T-cell (primary cell): ENCODE results near the gene GJA4. TPM values are rescaled to one million over a fixed set of nuclear protein-coding genes. Genes with fewer than 3 reads are reported as not detected.

Experiments
- ATAC-seq, 4 experiments: fragments of 200-7000 bp in 3 of 4; fragments of 150-1000 bp in 1 of 4; cut with Tn5 transposase; replicated peaks in 1 of 4; 1 replicate in 3 of 4; 2 replicates in 1 of 4; pipeline ENCODE4 v1.10.0; 2021; ENCODE audit warnings: moderate library complexity in 3 of 4, mild to moderate bottlenecking in 2 of 4, moderate number of reproducible peaks in 1 of 4
- CTCF ChIA-PET, 2 donors: fragments of 300-600 bp; sonication (Branson Sonifier 250); formaldehyde crosslinking; loops; one replicate each; lab custom pipeline; 2022; ENCODE audit warnings: antibody characterized with exemption in 2 of 2; lab: Charles Lee
- POLR2A ChIA-PET, 2 donors: fragments of 300-600 bp; sonication (Branson Sonifier 250); formaldehyde crosslinking; loops; one replicate each; lab custom pipeline; 2022; ENCODE audit warnings: antibody characterized with exemption in 2 of 2; lab: Charles Lee
- DNase-seq, 35 experiments: peaks; one replicate each; pipeline versions ENCODE4 v3.0.0 to v3.0.0-alpha.2; 2013 to 2023
- H3K27ac ChIP-seq: one replicate; pipeline ENCODE4 v1.5.1; 2013; ENCODE audit warnings: low read length
- H3K27me3 ChIP-seq, 2 experiments: replicated peaks in 1 of 2; 1 replicate in 1 of 2; 2 replicates in 1 of 2; pipeline versions ENCODE4 v1.6.1 to v1.7.0; 2013; ENCODE audit warnings: low read length in 1 of 2, mixed read lengths in 1 of 2; ENCODE audit not compliant: control insufficient read depth in 2 of 2, insufficient read depth in 2 of 2; ENCODE audit errors: extremely low read depth in 1 of 2
- H3K36me3 ChIP-seq, 2 donors: 1 replicate in 1 of 2; 2 replicates in 1 of 2; pipeline versions ENCODE4 v1.6.1 to v1.7.0; 2013; ENCODE audit warnings: low read length in 1 of 2; ENCODE audit not compliant: control insufficient read depth in 2 of 2, insufficient read depth in 1 of 2; ENCODE audit errors: extremely low read depth in 1 of 2
- H3K4me1 ChIP-seq, 2 experiments: 1 replicate in 1 of 2; 2 replicates in 1 of 2; pipeline versions ENCODE4 v1.6.1 to v1.7.0; 2013; ENCODE audit warnings: low read length in 2 of 2, mixed read lengths in 1 of 2; ENCODE audit not compliant: insufficient read depth in 2 of 2, control insufficient read depth in 1 of 2; ENCODE audit errors: extremely low read depth in 1 of 2
- H3K4me3 ChIP-seq, 2 donors: 1 replicate in 1 of 2; 2 replicates in 1 of 2; pipeline versions ENCODE4 v1.5.1 to v1.7.0; 2013; ENCODE audit warnings: mild to moderate bottlenecking in 2 of 2, low read length in 1 of 2, moderate library complexity in 1 of 2; ENCODE audit not compliant: control insufficient read depth in 1 of 2; ENCODE audit errors: extremely low read depth in 1 of 2
- H3K9me3 ChIP-seq: 2 replicates; pipeline ENCODE4 v1.7.0; 2013
- H3K27ac Mint-ChIP-seq, 2 donors: one replicate each; pipeline ENCODE4 v1.8.0; 2020 to 2021; ENCODE audit warnings: mild to moderate bottlenecking in 2 of 2, mixed read lengths in 2 of 2
- H3K27me3 Mint-ChIP-seq, 2 donors: one replicate each; pipeline ENCODE4 v1.8.0; 2021 to 2022; ENCODE audit warnings: mixed read lengths in 2 of 2
- H3K36me3 Mint-ChIP-seq: one replicate; pipeline ENCODE4 v1.8.0; 2021; ENCODE audit warnings: mixed read lengths
- H3K4me1 Mint-ChIP-seq, 3 donors: one replicate each; pipeline ENCODE4 v1.8.0; 2020 to 2022; ENCODE audit warnings: mixed read lengths in 3 of 3, mild to moderate bottlenecking in 1 of 3
- H3K4me3 Mint-ChIP-seq, 3 donors: one replicate each; pipeline ENCODE4 v1.8.0; 2020 to 2022; ENCODE audit warnings: mild to moderate bottlenecking in 3 of 3, mixed read lengths in 3 of 3, moderate library complexity in 3 of 3
- H3K9me3 Mint-ChIP-seq, 3 donors: one replicate each; pipeline ENCODE4 v1.8.0; 2020 to 2022; ENCODE audit warnings: mixed read lengths in 3 of 3
- WGBS: methylation state at CpG from one replicate; pipeline ENCODE4 v1.1.5; 2013; ENCODE audit warnings: missing lambda C conversion rate; ENCODE audit not compliant: insufficient coverage; 5-methylcytosine and 5-hydroxymethylcytosine counted together
- total RNA-seq, 35 experiments: library from RNA in 6 of 35; stranded (reverse) in 6 of 35; fragments of 120-200 nt in 1 of 35; gene quantifications; one replicate each; pipeline versions ENCODE4 v1.2.1 to v1.2.4 and lab custom pipeline; 2013 to 2026

The GJA4 gene
- total RNA-seq, 5 donors from 2014 or later (not counting 1 experiment from before 2014, with no cell fraction given) = not detected

GRCh38 chr1:34843392-34844251 lies 50.8 kb downstream of the GJA4 start:
- no peaks in the 10 kb centered on the region for H3K4me1 ChIP-seq
- POLR2A ChIA-PET = no interaction called here
- H3K36me3 ChIP-seq = peaks cover 6 to 11% of the 10 kb centered on the region in 2 donors
- Mint-ChIP-seq H3K4me1 (peaks cover 11 to 14% (median 14%) of the 10 kb centered on the region in 3 donors), H3K36me3 (peaks cover 18% of the 10 kb centered on the region), H3K27me3 (no peaks in the 10 kb centered on the region), H3K4me3 (no peak overlapping the region), H3K9me3 (no peaks in the 10 kb centered on the region), H3K27ac (no peak overlapping the region)
- no peak overlapping the region for H3K4me3 ChIP-seq
- no peaks in the 10 kb centered on the region for H3K9me3 ChIP-seq
- H3K27ac ChIP-seq = no peak overlapping the region
- WGBS = 78% methylated on average over 10 of the region's 14 CpGs
- ATAC-seq (no peak), DNase-seq (no peak)
- CTCF ChIA-PET = no interaction called here
- no peaks in the 10 kb centered on the region for H3K27me3 ChIP-seq

- no CpG with 5 or more reads among the region's 4 CpGs for WGBS
- Histone ChIP-seq H3K9me3 (no peaks in the 10 kb centered on the region), H3K4me1 (no peaks in the 10 kb centered on the region), H3K36me3 (peaks cover 6 to 12% of the 10 kb centered on the region in 2 donors), H3K4me3 (no peak overlapping the region), H3K27ac (no peak overlapping the region), H3K27me3 (no peaks in the 10 kb centered on the region)
- Mint-ChIP-seq H3K4me3 (no peak overlapping the region), H3K4me1 (peaks cover 11 to 17% (median 17%) of the 10 kb centered on the region in 3 donors), H3K27me3 (no peaks in the 10 kb centered on the region), H3K27ac (no peak overlapping the region), H3K36me3 (peaks cover 21% of the 10 kb centered on the region), H3K9me3 (no peaks in the 10 kb centered on the region)
- CTCF ChIA-PET = no interaction called here
- POLR2A ChIA-PET = no interaction called here
- ATAC-seq (no peak), DNase-seq (no peak)
These were observed 51.4 kb downstream of the GJA4 start for GRCh38 chr1:34844252-34844634.

Other genes starting within 250 kb of the GJA4 start
- gene GJB5, start 38.0 kb upstream of the GJA4 start, total RNA-seq = not detected
- not detected for gene GJB4, start 33.3 kb upstream of the GJA4 start, total RNA-seq
- gene GJB3, start 11.8 kb upstream of the GJA4 start, total RNA-seq = not detected
- gene SMIM12, start 66.8 kb downstream of the GJA4 start, total RNA-seq = 10 to 100 TPM; 29.8 to 46.7 (median 37.1) TPM
- gene DLGAP3, start 136.7 kb downstream of the GJA4 start, total RNA-seq = 1 to 10 TPM in 1 of 5 donors, under 1 TPM in 4; 0.78 to 1.6 (median 0.99) TPM
- 10 to 100 TPM; 12.4 to 51.6 (median 41.8) TPM for gene TMEM35B, start 192.3 kb downstream of the GJA4 start, total RNA-seq
- 10 to 100 TPM; 28.9 to 36.1 (median 33.9) TPM for gene ZMYM6, start 238.9 kb downstream of the GJA4 start, total RNA-seq